ENCODE data around the gene CRISPLD2.

Gene CRISPLD2

DNA sequence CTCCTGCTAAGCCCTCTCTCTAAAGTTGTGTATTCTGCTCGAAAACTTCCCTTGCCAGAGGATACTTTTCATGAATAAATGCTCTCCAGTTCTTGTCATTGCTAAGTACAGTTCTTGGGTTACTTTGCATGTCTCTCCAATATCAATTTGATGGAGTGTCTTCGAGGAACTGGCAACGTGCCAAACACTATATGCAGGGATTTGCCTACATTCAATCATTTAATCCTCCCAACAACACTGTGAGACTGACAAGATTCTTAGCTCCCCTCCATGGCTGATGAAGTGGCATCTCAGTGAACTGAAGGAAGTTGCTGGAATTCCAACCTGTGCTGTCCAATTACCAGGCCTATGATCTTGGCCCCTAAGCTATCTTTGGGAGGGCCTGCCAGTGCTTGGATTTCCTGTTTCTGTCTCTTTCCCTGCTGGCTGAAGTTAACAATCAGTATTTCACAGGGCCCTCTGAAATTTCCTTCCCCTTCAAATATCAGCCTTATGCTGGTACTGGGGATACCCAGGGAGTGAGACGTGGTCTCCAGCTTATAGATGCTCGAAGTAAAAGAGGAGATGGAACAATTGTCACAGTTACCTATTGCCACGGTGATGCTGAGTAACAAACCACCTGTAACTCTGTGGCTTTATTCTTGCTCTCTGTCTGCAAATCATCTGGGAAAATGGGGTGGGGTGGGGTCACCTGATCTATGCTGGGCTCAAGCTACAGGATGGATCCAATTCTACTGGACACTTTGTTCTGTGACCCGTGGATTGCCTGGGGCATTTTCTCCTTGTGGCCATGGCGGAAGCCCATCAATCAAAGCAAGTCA lies 19.4 kb upstream of the CRISPLD2 start:
- H3K27ac ChIP-seq = no peak overlapping the region
- TF ChIP-seq, protein P1, sequence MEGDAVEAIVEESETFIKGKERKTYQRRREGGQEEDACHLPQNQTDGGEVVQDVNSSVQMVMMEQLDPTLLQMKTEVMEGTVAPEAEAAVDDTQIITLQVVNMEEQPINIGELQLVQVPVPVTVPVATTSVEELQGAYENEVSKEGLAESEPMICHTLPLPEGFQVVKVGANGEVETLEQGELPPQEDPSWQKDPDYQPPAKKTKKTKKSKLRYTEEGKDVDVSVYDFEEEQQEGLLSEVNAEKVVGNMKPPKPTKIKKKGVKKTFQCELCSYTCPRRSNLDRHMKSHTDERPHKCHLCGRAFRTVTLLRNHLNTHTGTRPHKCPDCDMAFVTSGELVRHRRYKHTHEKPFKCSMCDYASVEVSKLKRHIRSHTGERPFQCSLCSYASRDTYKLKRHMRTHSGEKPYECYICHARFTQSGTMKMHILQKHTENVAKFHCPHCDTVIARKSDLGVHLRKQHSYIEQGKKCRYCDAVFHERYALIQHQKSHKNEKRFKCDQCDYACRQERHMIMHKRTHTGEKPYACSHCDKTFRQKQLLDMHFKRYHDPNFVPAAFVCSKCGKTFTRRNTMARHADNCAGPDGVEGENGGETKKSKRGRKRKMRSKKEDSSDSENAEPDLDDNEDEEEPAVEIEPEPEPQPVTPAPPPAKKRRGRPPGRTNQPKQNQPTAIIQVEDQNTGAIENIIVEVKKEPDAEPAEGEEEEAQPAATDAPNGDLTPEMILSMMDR (IDR thresholded peaks at IDR 0.05) = no peak
- no peak for TF ChIP-seq ZFX (IDR thresholded peaks at IDR 0.05; ENCODE audit: borderline replicate concordance)

DNA sequence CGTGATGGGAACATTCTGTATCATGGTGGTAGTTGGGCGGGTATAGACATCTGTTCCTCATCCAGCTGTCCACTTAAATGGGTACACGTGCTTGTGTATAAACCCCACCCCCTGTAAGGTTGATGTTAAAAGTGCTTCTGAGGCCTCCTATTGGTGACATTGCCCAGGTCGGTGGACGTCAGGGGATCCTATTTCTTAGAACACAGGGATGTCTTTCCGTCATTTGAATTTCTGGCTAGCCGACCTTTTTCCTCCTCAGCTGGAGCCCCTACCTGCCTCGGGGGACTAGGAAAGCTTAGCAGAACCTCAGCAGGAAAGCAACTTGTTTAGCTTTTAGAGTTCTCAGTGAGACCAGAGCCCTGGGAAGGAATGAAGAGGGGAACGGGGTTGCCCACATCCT lies 16.6 kb upstream of the CRISPLD2 start:
- TF ChIP-seq, protein P1 (IDR thresholded peaks at IDR 0.05) = no peak
- no peak for TF ChIP-seq ZFX (IDR thresholded peaks at IDR 0.05; ENCODE audit: borderline replicate concordance)
- no peak overlapping the region for H3K27ac ChIP-seq

DNA sequence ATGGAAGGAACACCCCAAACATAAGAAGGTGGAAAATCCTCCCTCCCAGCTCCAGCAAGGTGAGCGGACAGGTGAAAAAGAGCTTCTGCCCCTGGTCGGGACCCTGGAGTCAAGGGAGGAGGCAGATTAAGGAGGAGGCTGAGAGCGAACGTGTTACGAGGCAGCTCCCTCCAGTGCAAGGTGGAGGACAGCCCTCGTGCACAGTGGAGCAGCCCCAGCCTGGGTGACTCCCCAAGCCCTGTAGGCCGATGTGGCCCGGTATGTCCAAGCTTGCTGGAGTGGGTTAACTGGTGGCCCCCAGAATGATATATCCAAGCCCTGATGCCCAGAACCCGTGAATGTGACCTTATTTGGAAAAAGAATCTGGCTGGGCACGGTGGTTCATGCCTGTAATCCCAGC lies 15.5 kb upstream of the CRISPLD2 start:
- TF ChIP-seq, protein P1 (IDR thresholded peaks at IDR 0.05) = no peak
- no peak for TF ChIP-seq ZFX (IDR thresholded peaks at IDR 0.05; ENCODE audit: borderline replicate concordance)
- no peak overlapping the region for H3K27ac ChIP-seq

DNA sequence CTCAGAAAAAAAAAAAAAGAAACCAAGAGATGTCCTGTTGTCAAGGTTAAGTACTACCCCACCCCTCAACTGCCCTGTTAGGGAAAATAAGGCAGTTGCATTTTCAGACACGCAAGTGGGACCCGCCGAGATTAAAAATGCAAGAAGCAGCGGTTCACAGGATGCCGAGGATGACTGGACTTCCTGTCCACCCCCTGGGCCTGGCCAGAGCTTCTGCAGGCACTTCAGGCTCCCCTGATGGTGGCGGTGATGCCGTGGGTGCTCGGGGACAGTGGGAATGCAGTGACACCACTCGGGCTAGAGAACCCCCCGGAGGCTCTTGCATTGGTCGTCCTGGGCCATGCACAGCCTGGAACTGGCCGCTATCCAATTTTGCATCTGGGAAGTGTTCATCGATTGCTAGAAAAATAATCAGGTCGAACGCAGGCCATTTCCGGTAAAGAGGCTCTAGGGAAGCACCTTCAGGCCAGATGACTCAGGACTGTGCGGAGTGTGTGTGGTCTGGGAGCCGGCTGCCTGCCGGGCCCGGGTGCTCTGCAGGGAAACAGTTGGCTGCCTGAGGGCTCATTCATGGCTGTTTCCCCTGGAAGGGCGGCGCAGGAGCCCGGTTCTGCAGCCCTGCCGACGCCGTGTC lies 13.4 kb upstream of the CRISPLD2 start:
- H3K27ac ChIP-seq = no peak overlapping the region
- TF ChIP-seq, protein P1 (IDR thresholded peaks at IDR 0.05) = no peak

DNA sequence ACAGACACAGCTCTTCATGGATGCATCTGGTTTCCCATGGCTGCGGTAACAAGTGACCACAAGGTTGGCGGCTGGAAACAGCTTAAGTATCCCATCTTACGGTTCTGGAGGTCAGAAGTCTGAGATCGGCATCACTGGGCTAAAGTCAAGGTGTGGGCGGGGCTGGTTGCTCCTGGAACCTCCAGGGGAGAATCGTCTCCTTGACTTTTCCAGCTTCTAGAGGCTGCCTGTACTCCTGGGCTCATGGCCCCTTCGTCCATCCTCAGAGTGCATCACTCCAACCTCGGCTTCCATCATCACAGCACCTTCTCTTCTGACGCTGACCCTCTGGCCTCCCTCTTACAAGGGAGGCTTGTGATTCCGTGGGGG lies 12.9 kb upstream of the CRISPLD2 start:
- no peak overlapping the region for H3K27ac ChIP-seq
- TF ChIP-seq, protein P1 (IDR thresholded peaks at IDR 0.05) = no peak
- TF ChIP-seq ZFX (IDR thresholded peaks at IDR 0.05; ENCODE audit: borderline replicate concordance) = no peak

DNA sequence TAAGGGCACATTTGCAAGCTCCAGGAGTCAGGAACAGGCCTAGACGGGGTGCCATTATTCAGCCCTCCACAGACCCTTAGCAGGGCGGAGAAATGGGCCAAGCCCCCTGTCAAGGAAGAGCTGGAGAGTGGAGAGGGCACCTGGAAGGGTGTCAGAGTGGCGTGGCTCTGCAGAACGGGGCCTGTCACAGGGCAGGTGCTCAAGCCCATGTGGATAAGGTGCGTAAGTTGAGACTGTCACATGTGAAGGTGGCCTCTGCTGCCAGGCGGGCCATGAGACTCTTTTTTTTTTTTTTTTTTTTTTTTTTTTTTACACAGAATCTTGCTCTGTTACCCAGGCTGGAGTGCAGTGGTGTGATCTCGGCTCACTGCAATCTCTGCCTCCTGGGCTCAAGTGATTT lies 12.0 kb upstream of the CRISPLD2 start:
- H3K27ac ChIP-seq = no peak overlapping the region
- no peak for TF ChIP-seq ZFX (IDR thresholded peaks at IDR 0.05; ENCODE audit: borderline replicate concordance)
- TF ChIP-seq, protein P1 (IDR thresholded peaks at IDR 0.05) = no peak

DNA sequence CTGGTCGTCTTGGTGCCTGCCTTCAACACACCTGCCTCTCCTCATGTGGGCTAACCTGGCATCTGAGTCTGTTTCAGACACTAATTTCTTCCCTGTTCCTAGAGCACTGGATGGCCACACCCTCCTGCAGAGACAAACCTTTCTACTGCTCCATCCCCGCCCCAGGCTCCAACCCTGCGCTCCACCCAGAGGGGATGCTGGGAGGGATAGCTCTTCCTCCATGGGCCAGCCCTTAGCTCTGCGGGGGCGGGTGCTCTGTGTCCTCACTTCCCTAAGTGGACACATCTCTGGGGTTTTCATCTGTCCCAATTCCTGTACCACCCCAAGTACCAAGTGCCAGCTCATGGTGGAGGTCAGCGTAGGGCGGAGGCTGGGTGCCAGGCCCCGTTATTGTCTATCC lies 11.0 kb upstream of the CRISPLD2 start:
- no peak overlapping the region for H3K27ac ChIP-seq
- TF ChIP-seq, protein P1 (IDR thresholded peaks at IDR 0.05) = no peak
- no peak for TF ChIP-seq ZFX (IDR thresholded peaks at IDR 0.05; ENCODE audit: borderline replicate concordance)

Measured in 22Rv1 (cell line).